HG03025 (cell line): Measurements from ENCODE around the gene PALLD.

Source experiments
- ATAC-seq: cut with Tn5 transposase; IDR thresholded peaks from one replicate; pipeline ENCODE4 v1.9.1; 2021; ENCODE audit warnings: mild to moderate bottlenecking, moderate library complexity; ENCODE audit not compliant: unreplicated experiment, low FRiP score

The PALLD gene

GRCh38 chr4:168553714-168554370 lies 57.0 kb downstream of the PALLD start:
- no peak for ATAC-seq

- ATAC-seq, result no peak
These were observed 58.6 kb downstream of the PALLD start for GRCh38 chr4:168555437-168555836.

GRCh38 chr4:168557658-168558057 lies 60.8 kb downstream of the PALLD start:
- ATAC-seq, result no peak

GRCh38 chr4:168558599-168558998 lies 61.7 kb downstream of the PALLD start:
- no peak for ATAC-seq

DNA sequence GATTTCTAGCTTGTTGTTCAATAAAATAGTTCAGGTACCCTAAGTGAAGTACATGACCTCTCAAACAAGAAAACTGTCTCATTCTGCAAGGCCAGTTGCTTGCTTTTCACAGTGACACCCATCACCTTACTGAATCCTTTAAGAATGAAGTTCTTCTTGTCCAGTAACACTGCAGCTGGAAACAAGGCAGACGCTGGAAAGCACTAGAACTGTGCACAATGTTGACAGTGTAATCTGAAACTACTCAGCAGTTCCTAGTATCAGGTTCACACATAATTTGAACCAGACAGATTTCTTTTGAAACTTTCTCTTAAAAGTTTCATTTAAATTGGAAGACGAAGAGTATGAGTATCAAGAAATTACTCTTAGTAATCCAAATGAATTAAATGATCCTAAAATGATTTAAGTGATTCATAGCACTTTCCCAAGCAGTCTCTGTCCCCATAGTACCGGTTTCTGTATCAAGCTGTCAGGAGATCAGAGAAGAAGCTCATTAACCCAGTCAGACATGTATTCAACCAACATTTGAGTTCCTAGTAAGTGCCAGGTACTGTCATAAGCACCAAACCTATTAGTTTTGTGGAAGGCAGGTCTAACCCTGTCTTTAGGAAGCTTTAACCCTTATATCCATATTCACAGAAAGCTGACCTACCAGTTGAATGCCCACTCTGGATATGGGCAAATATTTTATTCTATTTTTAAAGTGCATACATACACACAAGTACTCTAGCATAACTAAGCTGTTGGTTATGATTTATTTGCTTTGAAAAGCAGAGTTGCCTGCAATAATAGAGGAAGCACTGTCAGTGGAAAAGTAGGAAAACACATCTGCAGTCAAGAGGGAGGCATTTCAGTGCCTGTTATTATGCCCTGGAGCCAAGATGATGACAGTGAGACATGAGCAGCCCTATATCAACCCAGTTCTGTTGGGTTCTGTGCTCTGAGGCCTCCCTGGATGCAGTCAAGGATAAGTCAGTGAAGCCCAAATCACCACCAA lies 63.6 kb downstream of the PALLD start:
- ATAC-seq, result no peak

- no peak for ATAC-seq
These were observed 65.3 kb downstream of the PALLD start for GRCh38 chr4:168562041-168562571.

GRCh38 chr4:168564023-168564422 lies 67.2 kb downstream of the PALLD start:
- no peak for ATAC-seq

- no peak for ATAC-seq
These were observed 68.3 kb downstream of the PALLD start for GRCh38 chr4:168565130-168565529.

GRCh38 chr4:168566726-168567125 lies 69.9 kb downstream of the PALLD start:
- ATAC-seq, result no peak

DNA sequence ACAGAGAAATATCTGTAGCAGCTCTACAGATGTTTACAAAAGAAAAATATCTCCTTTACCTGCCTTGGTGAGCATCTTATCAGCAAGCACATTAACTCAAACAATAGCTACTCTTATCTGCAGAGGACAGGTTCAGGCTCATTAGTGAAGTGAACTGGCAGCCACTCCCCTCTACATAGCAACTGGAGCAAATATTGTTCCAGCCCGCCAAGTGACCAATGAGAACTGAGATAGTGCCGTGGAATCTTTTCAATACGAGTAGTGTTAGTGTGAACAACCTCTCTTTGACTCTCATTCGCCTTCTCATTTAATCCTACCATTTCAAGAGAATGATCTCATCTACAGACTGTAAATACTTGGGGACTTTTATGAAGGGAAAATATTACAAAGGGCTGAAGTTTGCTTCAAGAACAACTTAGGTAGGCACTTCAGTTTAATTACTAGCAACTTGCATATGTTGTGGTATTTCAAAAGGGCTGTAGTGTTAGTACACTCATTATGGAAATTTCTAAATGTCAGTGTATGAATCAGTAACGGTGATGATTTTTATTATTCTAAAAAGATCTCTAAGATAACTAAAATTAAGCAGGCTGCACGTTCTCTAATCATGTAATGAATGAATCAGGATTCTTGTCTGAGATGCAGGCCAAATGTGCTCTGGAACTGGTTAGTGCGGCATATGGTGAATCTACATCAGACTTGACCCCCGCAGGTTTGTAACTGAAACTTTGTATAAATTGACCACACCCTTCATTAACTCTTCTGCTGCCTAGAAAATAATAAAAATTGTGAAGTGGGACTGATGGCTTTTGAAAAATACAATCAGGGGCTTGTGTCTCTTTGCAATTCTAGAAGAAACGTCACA lies 72.4 kb downstream of the PALLD start:
- ATAC-seq, result no peak

- ATAC-seq, result no peak
These were observed 73.1 kb downstream of the PALLD start for GRCh38 chr4:168569931-168570276.

DNA sequence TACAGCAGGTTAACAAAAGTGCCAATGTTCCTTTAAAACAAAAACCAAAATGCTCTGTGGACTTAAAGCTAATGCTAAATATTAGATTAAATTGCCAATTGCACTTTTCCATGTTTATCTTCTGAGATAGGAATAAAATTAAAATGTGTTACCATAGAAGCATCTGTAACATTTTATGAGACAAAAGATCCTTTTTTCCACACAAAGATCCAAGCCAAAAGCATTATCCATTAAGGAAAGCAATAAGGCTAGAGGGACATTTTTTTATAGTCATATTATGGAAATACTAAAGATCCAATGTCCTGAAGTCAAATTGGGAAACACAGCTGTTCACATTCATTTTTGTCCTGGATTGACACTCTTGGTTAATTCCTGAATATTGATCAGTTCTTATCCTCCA lies 73.6 kb downstream of the PALLD start:
- no peak for ATAC-seq

GRCh38 chr4:168572002-168572401 lies 75.2 kb downstream of the PALLD start:
- no peak for ATAC-seq

GRCh38 chr4:168573870-168574269 lies 77.0 kb downstream of the PALLD start:
- no peak for ATAC-seq

- no peak for ATAC-seq
These were observed 77.9 kb downstream of the PALLD start for GRCh38 chr4:168574581-168575295.

DNA sequence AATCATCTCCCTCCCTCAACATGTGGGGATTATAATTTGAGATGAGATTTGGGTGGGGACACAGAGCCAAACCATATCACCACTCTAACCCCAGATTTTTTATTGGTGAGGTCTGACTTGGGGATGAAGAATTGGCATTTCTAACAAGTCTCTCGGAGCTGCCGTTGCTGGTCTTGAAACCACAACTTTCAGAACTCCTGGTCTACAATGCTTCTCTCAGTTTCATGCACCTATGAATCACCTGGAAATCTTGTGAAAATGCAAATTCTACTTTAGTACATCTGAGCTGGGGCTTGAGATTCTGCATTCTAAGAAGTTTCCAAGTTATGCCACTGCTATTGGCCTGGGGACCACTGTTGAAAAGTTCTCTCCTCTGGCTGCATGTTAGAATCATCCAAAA lies 78.6 kb downstream of the PALLD start:
- ATAC-seq, result no peak

DNA sequence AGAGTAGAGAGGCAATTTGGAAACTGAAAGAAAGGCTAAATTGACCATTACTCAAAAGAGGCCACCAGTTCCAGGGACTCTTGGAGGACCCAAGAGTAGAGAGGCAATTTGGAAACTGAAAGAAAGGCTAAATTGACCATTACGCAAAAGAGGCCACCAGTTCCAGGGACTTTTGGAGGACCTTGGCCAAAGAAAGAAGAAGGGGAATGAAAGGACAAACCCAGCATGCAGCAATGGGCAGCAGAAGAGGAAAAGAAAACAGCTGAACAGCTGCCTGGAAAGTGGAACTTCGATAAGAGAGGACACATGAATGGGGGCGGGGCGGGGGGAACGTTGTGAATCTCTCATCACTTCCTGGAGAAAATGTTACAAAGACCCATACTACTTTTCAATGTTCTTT lies 80.8 kb downstream of the PALLD start:
- no peak for ATAC-seq

- ATAC-seq, result no peak
These were observed 83.4 kb downstream of the PALLD start for GRCh38 chr4:168580228-168580627.

DNA sequence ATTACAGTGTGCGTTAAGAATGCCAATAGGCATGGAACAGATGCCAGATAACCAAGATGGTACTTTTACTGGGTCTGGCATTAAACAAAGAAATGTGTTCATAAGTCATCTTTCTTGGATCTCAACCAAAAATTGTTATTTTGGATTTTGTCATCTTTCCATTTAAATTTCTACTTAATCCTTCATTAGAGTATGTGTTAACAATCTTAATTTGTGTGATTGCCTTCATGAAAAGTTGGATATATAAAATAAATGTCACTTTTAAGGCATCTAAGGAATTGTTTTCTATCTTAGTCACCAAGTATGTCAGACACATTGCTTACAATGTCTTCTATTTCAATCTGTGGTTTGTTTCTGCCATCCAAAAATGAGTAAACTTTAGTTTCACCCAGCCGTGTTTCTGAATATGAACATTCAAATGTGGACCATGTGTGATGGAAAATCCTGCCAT lies 87.5 kb downstream of the PALLD start:
- no peak for ATAC-seq
